Neutrophil (primary cell): Measurements from ENCODE around the gene PTPRD.
A peak's percentile ranks its signal among the peaks of the same experiment; 100 is the strongest.

ENCODE experiments used
- H3K27ac ChIP-seq: fragments of 200-600 bp; sonication (generic); 2 replicates; pipeline ENCODE4 v1.5.1; 2016; ENCODE audit warnings: mild to moderate bottlenecking, moderate library complexity
- H3K27me3 ChIP-seq: fragments of 200-600 bp; sonication (generic); 2 replicates; pipeline ENCODE4 v1.6.0; 2016; ENCODE audit warnings: mild to moderate bottlenecking
- H3K36me3 ChIP-seq: fragments of 200-600 bp; sonication (generic); 2 replicates; pipeline ENCODE4 v1.5.1; 2017
- H3K4me1 ChIP-seq, 2 experiments: fragments of 200-600 bp in 1 of 2; sonication (generic) in 1 of 2; 1 replicate in 1 of 2; 2 replicates in 1 of 2; pipeline versions ENCODE4 v1.5.1 to v1.6.1; 2013 to 2016; ENCODE audit warnings: low read depth in 1 of 2, low read length in 1 of 2, mild to moderate bottlenecking in 1 of 2, moderate library complexity in 1 of 2; ENCODE audit not compliant: control insufficient read depth in 1 of 2, insufficient read depth in 1 of 2
- H3K4me3 ChIP-seq, 2 experiments: fragments of 200-600 bp in 1 of 2; sonication (generic) in 1 of 2; 1 replicate in 1 of 2; 2 replicates in 1 of 2; pipeline ENCODE4 v1.5.1; 2013 to 2016; ENCODE audit warnings: low read depth in 1 of 2, low read length in 1 of 2, mild to moderate bottlenecking in 1 of 2, moderate library complexity in 1 of 2
- H3K9me3 ChIP-seq: fragments of 200-600 bp; sonication (generic); 2 replicates; pipeline ENCODE4 v1.5.1; 2016
- CTCF ChIP-seq: fragments of 200-600 bp; sonication (generic); IDR thresholded peaks from 2 replicates; pipeline ENCODE4 v1.5.1; 2016; ENCODE audit warnings: antibody characterized with exemption

PTPRD gene

GRCh38 chr9:8860086-8860485 lies 1752.7 kb downstream of the PTPRD start:
- peaks cover 0 to 13% of the 10 kb centered on the region in 2 experiments for H3K4me1 ChIP-seq
- no peaks in the 10 kb centered on the region for H3K36me3 ChIP-seq
- H3K9me3 ChIP-seq = no peaks in the 10 kb centered on the region
- H3K4me3 ChIP-seq = no peak overlapping the region
- H3K27ac ChIP-seq = no peak overlapping the region
- TF ChIP-seq CTCF = no peak
- peaks cover 61% of the 10 kb centered on the region for H3K27me3 ChIP-seq

GRCh38 chr9:8859416-8859815 lies 1753.4 kb downstream of the PTPRD start:
- Histone ChIP-seq H3K36me3 (no peaks in the 10 kb centered on the region), H3K9me3 (no peaks in the 10 kb centered on the region), H3K27me3 (peaks cover 67% of the 10 kb centered on the region), H3K27ac (no peak overlapping the region), H3K4me1 (peaks cover 0 to 13% of the 10 kb centered on the region in 2 experiments), H3K4me3 (no peak overlapping the region)
- TF ChIP-seq CTCF = no peak

GRCh38 chr9:8858596-8859161 lies 1754.1 kb downstream of the PTPRD start:
- Histone ChIP-seq H3K4me3 (no peak overlapping the region), H3K27ac (no peak overlapping the region), H3K4me1 (peaks cover 0 to 13% of the 10 kb centered on the region in 2 experiments), H3K27me3 (peaks cover 74% of the 10 kb centered on the region), H3K36me3 (no peaks in the 10 kb centered on the region), H3K9me3 (no peaks in the 10 kb centered on the region)
- TF ChIP-seq CTCF = no peak

GRCh38 chr9:8857926-8858595 lies 1754.7 kb downstream of the PTPRD start:
- H3K4me3 ChIP-seq = peak overlapping the region in 1 of 2 experiments; percentile 24
- H3K27me3 ChIP-seq = peaks cover 78% of the 10 kb centered on the region
- H3K4me1 ChIP-seq = peaks cover 0 to 13% of the 10 kb centered on the region in 2 experiments
- no peaks in the 10 kb centered on the region for H3K9me3 ChIP-seq
- no peaks in the 10 kb centered on the region for H3K36me3 ChIP-seq
- no peak overlapping the region for H3K27ac ChIP-seq
- TF ChIP-seq CTCF = no peak

GRCh38 chr9:8857068-8857925 lies 1755.5 kb downstream of the PTPRD start:
- Histone ChIP-seq H3K27me3 (peaks cover 79% of the 10 kb centered on the region), H3K27ac (no peak overlapping the region), H3K36me3 (no peaks in the 10 kb centered on the region), H3K4me1 (peaks cover 0 to 13% of the 10 kb centered on the region in 2 experiments), H3K9me3 (no peaks in the 10 kb centered on the region), H3K4me3 (peak overlapping the region in 1 of 2 experiments; percentile 24)
- TF ChIP-seq CTCF = no peak
